ENCODE results near the gene SH3BGRL3.
"Not testable (repeated sequence)": the region's sequence is repeated elsewhere in the genome, so short reads cannot be mapped to it uniquely, and the experiment has no call there.

The SH3BGRL3 gene

GRCh38 chr1:26279456-26280332 lies at the start of gene SH3BGRL3:
Gene SH3BGRL3 (plus strand): TSS chr1:26280086. CDS start chr1:26280156, 70 bp downstream.
- peak; percentile 55 for DNase-seq (ENCODE audit: low read depth, low spot score)

GRCh38 chr1:26230682-26231081 lies 49.2 kb upstream of the SH3BGRL3 start:
- not testable (repeated sequence) for DNase-seq (ENCODE audit: low read depth, low spot score)

GRCh38 chr1:26233903-26234643 lies 45.8 kb upstream of the SH3BGRL3 start, which contains the start of gene CEP85:
Gene CEP85 (plus strand): TSS chr1:26234200. CDS start chr1:26239784, 5,584 bp downstream.
- DNase-seq (ENCODE audit: low read depth, low spot score), result peak; percentile 96

GRCh38 chr1:26234644-26235370 lies 45.1 kb upstream of the SH3BGRL3 start:
- no peak for DNase-seq (ENCODE audit: low read depth, low spot score)

DNA sequence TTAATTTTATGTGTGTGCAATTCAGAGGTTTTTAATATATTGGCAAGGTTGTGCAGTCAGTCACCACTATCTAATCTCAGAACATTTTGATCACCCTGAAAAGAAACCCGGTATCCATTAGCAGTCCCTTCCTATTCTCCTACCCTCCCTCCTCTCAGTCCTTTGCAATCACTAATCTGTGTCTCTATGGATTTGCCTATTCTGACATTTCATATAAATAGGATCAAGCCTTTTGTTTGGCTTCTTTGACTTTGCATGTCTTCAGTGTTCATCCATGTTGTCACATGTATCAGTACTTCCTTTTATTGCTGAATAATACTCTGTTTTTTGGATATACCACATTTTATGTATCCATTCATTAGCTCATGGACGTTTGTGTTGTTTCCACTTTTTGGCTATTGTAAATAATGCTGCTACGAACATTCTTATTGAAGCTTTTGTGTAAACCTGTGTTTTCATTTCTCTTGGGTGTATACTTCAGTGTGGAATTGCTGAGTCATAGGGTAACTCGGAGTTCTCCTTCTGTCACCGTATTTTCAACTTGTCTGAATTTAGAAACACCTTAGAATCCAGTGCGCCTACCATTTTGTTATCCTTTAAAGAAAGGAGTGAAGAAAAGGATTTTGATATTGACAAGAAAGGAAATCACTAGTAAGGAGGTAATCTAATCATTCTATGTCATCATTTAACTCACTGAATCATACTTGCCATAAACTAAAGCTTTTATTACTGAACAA lies 42.5 kb upstream of the SH3BGRL3 start:
- no peak for DNase-seq (ENCODE audit: low read depth, low spot score)

GRCh38 chr1:26239936-26240335 lies 40.0 kb upstream of the SH3BGRL3 start:
- no peak for DNase-seq (ENCODE audit: low read depth, low spot score)

- no peak for DNase-seq (ENCODE audit: low read depth, low spot score)
Observed at GRCh38 chr1:26252718-26253117, 27.2 kb upstream of the SH3BGRL3 start.

DNA sequence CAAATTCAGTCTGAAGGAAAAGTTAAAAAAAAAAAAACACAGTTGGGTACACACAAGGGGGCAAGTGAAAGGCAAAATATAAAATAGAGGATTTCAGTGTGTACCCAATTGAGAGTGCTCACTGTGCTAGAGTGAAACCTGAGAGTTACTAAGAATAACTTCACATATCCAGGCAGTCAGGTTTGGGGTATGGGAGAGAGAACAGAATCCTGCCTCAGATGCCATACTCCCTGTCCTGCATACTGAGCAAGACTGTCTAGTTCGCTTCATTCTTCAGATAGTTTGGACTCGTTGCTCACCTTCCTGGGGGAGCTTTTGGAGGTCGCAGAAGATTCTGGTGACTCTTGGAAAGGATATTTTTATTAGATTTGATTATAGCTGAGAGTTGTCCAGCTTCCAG lies 25.5 kb upstream of the SH3BGRL3 start:
- no peak for DNase-seq (ENCODE audit: low read depth, low spot score)

DNA sequence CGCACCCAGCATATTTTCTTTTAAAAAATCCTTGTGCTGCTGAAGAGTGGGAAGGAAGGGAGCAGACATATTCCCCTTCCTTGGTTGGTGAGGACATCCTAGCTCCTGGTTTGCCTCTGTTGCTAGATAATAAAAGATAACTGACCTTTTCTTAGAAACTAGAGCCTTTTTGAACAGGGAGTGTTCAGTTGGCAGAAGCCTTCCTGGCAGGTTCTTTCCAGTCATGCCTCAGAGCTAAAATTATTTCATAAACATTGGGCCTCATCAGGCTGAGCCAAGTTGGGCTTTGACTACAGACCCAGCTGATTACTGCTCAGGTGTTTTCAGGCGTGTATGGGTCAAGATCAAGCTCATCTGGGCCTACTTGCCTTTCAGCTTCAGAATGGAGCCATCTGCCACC lies 22.7 kb upstream of the SH3BGRL3 start:
- DNase-seq (ENCODE audit: low read depth, low spot score), result no peak

GRCh38 chr1:26259005-26259404 lies 20.9 kb upstream of the SH3BGRL3 start:
- DNase-seq (ENCODE audit: low read depth, low spot score), result no peak

- no peak for DNase-seq (ENCODE audit: low read depth, low spot score)
Observed at GRCh38 chr1:26259578-26259977, 20.3 kb upstream of the SH3BGRL3 start.

GRCh38 chr1:26263212-26263611 lies 16.7 kb upstream of the SH3BGRL3 start:
- no peak for DNase-seq (ENCODE audit: low read depth, low spot score)

DNA sequence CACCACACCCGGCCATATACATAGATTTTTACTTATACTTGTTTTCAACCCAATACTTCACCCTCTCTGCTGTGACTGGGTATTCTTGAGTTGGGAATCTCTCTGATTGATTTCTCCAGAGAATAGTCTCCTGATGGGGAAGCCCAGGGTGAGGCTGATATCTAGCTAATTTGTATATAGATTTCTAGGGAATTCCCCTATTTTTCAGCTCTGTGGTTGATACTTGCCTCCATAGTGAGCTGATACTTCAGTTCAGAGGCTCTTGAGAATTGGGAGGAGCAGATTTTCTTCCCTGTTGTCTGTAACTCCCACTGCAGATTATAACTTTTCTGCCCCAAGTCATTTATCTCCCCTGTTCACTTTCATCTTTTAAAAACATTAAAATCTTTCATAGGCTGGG lies 14.5 kb upstream of the SH3BGRL3 start:
- DNase-seq (ENCODE audit: low read depth, low spot score), result no peak

- no peak for DNase-seq (ENCODE audit: low read depth, low spot score)
Observed at GRCh38 chr1:26268290-26269197, 11.3 kb upstream of the SH3BGRL3 start.

GRCh38 chr1:26269198-26269550 lies 10.7 kb upstream of the SH3BGRL3 start:
- DNase-seq (ENCODE audit: low read depth, low spot score), result no peak

DNA sequence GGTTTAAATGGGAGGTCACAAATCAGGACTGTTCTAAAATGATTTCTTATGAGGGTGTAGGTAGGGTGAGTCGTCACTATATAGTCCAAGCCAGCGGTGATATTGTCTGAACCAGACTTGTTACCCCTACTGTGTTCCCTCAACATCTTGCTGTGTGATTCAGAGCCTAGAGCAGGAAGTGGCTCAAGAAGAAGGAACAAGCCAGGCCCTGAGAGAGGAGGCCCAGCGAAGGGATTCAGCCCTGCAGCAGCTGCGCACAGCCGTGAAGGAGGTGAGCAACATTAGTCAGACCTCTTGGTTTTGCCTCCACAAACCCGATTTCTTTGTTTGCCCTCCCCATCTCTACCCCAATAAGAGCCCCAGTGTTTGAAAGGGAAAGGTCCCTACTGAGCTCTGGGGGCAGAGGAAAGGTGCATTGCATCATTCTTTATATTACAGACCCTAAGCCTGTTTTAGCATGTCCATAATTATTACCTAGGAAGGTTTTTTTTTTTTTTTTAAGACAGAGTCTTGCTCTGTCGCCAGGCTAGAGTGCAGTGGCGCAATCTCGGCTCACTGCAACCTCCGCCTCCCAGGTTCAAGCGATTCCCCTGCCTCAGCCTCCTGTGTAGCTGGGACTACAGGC lies 5.0 kb upstream of the SH3BGRL3 start:
- DNase-seq (ENCODE audit: low read depth, low spot score), result no peak

DNA sequence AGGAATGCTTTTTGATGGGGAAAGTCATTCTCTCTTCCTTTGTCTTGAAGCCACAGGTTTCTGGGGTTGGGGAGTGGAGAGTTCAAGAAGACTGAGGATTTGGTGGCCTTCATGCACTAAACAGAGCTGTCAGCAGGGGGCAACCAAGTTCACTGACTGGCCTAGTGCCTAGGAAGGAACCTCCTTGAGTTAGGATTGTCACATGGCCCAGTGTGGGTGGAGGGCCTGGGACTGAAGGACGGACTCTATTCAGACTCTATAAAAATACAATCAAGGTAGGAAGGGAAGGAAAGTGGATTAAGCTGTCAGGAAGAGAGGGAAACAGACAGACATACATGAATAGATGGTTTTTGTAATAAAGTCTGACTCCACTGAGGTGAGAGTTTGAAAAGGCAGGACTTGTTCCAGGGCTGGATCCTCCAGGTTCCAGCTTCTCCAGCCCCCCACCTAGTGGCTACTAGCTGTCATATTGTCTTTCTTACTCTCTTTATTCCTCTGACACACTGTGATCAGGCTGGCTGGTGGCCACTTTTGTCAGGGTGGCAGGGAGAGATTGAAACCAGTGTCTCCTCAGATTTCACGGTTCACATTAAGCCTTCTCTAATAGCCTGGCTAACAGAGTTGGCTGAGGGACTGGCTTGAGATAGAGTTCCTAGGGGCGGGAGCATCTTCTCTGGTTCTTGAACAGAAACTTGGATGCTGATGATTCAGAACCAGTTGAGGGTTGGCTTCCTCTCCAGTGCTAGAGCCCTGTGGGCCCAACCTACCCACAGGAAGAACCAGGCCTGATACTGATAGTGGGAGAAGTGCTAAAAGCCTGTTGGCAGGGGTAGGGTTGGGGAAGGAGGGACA lies 4.1 kb upstream of the SH3BGRL3 start:
- DNase-seq (ENCODE audit: low read depth, low spot score), result no peak

GRCh38 chr1:26276432-26276838 lies 3.5 kb upstream of the SH3BGRL3 start:
- DNase-seq (ENCODE audit: low read depth, low spot score), result no peak

DNA sequence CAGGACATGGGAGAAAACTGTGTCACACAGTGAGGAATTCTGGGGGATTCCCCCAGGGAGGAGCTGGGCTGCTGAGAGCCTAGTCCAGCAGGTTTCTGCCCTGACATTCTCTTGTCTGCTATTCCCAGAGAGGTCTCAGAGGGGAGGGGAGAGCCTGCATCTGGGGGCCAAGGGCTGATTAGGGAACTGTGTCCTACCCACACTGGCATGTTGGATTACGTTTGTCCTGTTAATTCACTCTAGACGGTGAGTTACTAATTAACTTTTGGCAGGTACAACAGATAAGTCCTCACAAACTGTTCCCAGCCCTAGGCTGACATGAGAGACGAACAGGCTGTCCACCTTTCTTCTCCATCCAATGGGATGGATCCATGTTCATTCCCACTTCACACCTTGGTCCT lies 2.6 kb upstream of the SH3BGRL3 start:
- DNase-seq (ENCODE audit: low read depth, low spot score), result no peak
